Measurements from ENCODE around the gene SNTG2. TPM values are rescaled to one million over a fixed set of nuclear protein-coding genes. Genes with fewer than 3 reads are reported as not detected.

SNTG2 gene
- total RNA-seq, 1 experiment from 2014 or later, result not detected

- Histone ChIP-seq H3K27me3 (replicated peaks; ENCODE audit: control insufficient read depth, insufficient read depth, low read length) (no peaks in the 10 kb centered on the region), H3K36me3 (ENCODE audit: control insufficient read depth, insufficient read depth, low read length) (no peaks in the 10 kb centered on the region), H3K4me3 (ENCODE audit: low read depth, low read length) (no peak overlapping the region), H3K9me3 (no peaks in the 10 kb centered on the region), H3K4me1 (no peaks in the 10 kb centered on the region)
- Mint-ChIP-seq H3K27ac (ENCODE audit: unreplicated experiment) (no peak overlapping the region), H3K9me3 (ENCODE audit: unreplicated experiment) (no peaks in the 10 kb centered on the region), H3K27me3 (ENCODE audit: insufficient read depth, unreplicated experiment) (peaks cover 8% of the 10 kb centered on the region), H3K36me3 (ENCODE audit: insufficient read depth, unreplicated experiment) (no peaks in the 10 kb centered on the region), H3K4me1 (ENCODE audit: low read depth, unreplicated experiment) (no peaks in the 10 kb centered on the region), H3K4me3 (ENCODE audit: unreplicated experiment) (no peak overlapping the region)
- intact Hi-C loops (cut with micrococcal nuclease; ENCODE audit: unreplicated experiment), result no loop called here
- no peak for DNase-seq
- TF ChIP-seq CTCF (IDR thresholded peaks at IDR 0.05; ENCODE audit: insufficient read depth in 1 of 2, low read depth in 1 of 2, low read length in 1 of 2, severe bottlenecking in 1 of 2, unreplicated experiment in 1 of 2), result no peak
- ChIA-PET CTCF (no interaction called here), POLR2A (no interaction called here)
- BruUV-seq (replicated peaks), result no TSS peak
These were observed 65.9 kb downstream of the SNTG2 start for GRCh38 chr2:1016500-1016899.

GRCh38 chr2:1017827-1018226 is 67.2 kb downstream of the SNTG2 start:
- TF ChIP-seq CTCF (IDR thresholded peaks at IDR 0.05; ENCODE audit: insufficient read depth in 1 of 2, low read depth in 1 of 2, low read length in 1 of 2, severe bottlenecking in 1 of 2, unreplicated experiment in 1 of 2), result no peak
- H3K36me3 ChIP-seq (ENCODE audit: control insufficient read depth, insufficient read depth, low read length), result no peaks in the 10 kb centered on the region
- DNase-seq, result no peak
- Mint-ChIP-seq H3K9me3 (ENCODE audit: unreplicated experiment) (no peaks in the 10 kb centered on the region), H3K27ac (ENCODE audit: unreplicated experiment) (no peak overlapping the region), H3K36me3 (ENCODE audit: insufficient read depth, unreplicated experiment) (no peaks in the 10 kb centered on the region), H3K4me1 (ENCODE audit: low read depth, unreplicated experiment) (no peaks in the 10 kb centered on the region), H3K4me3 (ENCODE audit: unreplicated experiment) (no peak overlapping the region), H3K27me3 (ENCODE audit: insufficient read depth, unreplicated experiment) (peaks cover 8% of the 10 kb centered on the region)
- intact Hi-C loops (cut with micrococcal nuclease; ENCODE audit: unreplicated experiment), result no loop called here
- H3K4me3 ChIP-seq (ENCODE audit: low read depth, low read length), result no peak overlapping the region
- BruUV-seq (replicated peaks), result no TSS peak
- no peaks in the 10 kb centered on the region for H3K4me1 ChIP-seq
- POLR2A ChIA-PET, result no interaction called here
- H3K27me3 ChIP-seq (replicated peaks; ENCODE audit: control insufficient read depth, insufficient read depth, low read length), result no peaks in the 10 kb centered on the region
- H3K9me3 ChIP-seq, result no peaks in the 10 kb centered on the region
- CTCF ChIA-PET, result no interaction called here

- no peaks in the 10 kb centered on the region for H3K4me1 Mint-ChIP-seq (ENCODE audit: low read depth, unreplicated experiment)
- no peaks in the 10 kb centered on the region for H3K9me3 Mint-ChIP-seq (ENCODE audit: unreplicated experiment)
- H3K27me3 ChIP-seq (replicated peaks; ENCODE audit: control insufficient read depth, insufficient read depth, low read length), result no peaks in the 10 kb centered on the region
- CTCF ChIA-PET, result no interaction called here
- H3K4me3 Mint-ChIP-seq (ENCODE audit: unreplicated experiment), result no peak overlapping the region
- no peak for TF ChIP-seq CTCF (IDR thresholded peaks at IDR 0.05; ENCODE audit: insufficient read depth in 1 of 2, low read depth in 1 of 2, low read length in 1 of 2, severe bottlenecking in 1 of 2, unreplicated experiment in 1 of 2)
- no peak for DNase-seq
- no peaks in the 10 kb centered on the region for H3K36me3 Mint-ChIP-seq (ENCODE audit: insufficient read depth, unreplicated experiment)
- no peaks in the 10 kb centered on the region for H3K4me1 ChIP-seq
- H3K36me3 ChIP-seq (ENCODE audit: control insufficient read depth, insufficient read depth, low read length), result no peaks in the 10 kb centered on the region
- no TSS peak for BruUV-seq (replicated peaks)
- peaks cover 3% of the 10 kb centered on the region for H3K27me3 Mint-ChIP-seq (ENCODE audit: insufficient read depth, unreplicated experiment)
- no peaks in the 10 kb centered on the region for H3K9me3 ChIP-seq
- POLR2A ChIA-PET, result no interaction called here
- H3K27ac Mint-ChIP-seq (ENCODE audit: unreplicated experiment), result no peak overlapping the region
- no peak overlapping the region for H3K4me3 ChIP-seq (ENCODE audit: low read depth, low read length)
- intact Hi-C loops (cut with micrococcal nuclease; ENCODE audit: unreplicated experiment), result no loop called here
These were observed 69.6 kb downstream of the SNTG2 start for GRCh38 chr2:1020206-1020605.
